Measurements from ENCODE around the gene ASPN.
"Not testable (repeated sequence)": the region's sequence is repeated elsewhere in the genome, so short reads cannot be mapped to it uniquely, and the experiment has no call there.

The ASPN gene

GRCh38 chr9:92414566-92414965 lies 67.7 kb downstream of the ASPN start:
- CTCF ChIA-PET = interaction anchor here (1.0 to 1.5 kb wide), 2 partner anchors 11 to 23 kb away, joined by 4 to 6 read pairs; no protein-coding TSS in a partner anchor
- DNase-seq (ENCODE audit: low read depth, low spot score) = no peak
- POLR2A ChIA-PET = no interaction called here
- no peak overlapping the region for H3K4me3 ChIP-seq (ENCODE audit: low read depth, low read length)
- no peak for TF ChIP-seq CTCF (IDR thresholded peaks at IDR 0.05; ENCODE audit: insufficient read depth, low read length, missing control alignments)

- H3K4me3 ChIP-seq (ENCODE audit: low read depth, low read length); DNase-seq (ENCODE audit: low read depth, low spot score); POLR2A ChIA-PET: not testable (repeated sequence)
- CTCF ChIA-PET = interaction anchor here (2.1 kb wide), 1 partner anchor 9 kb away, joined by 4 read pairs; no protein-coding TSS in a partner anchor
Observed at GRCh38 chr9:92411157-92411556, 71.1 kb downstream of the ASPN start.

GRCh38 chr9:92408747-92409478 lies 73.4 kb downstream of the ASPN start:
- ChIA-PET POLR2A (no interaction called here), CTCF (interaction anchor here (1.4 to 1.5 kb wide), 2 partner anchors 40 to 226 kb away, joined by 3 to 4 read pairs; no protein-coding TSS in a partner anchor)
- H3K4me3 ChIP-seq (ENCODE audit: low read depth, low read length) = no peak overlapping the region

GRCh38 chr9:92407818-92408217 lies 74.5 kb downstream of the ASPN start:
- DNase-seq (ENCODE audit: low read depth, low spot score) = no peak
- no peak overlapping the region for H3K4me3 ChIP-seq (ENCODE audit: low read depth, low read length)
- no peak for TF ChIP-seq CTCF (IDR thresholded peaks at IDR 0.05; ENCODE audit: insufficient read depth, low read length, missing control alignments)
- ChIA-PET POLR2A (no interaction called here), CTCF (interaction anchor here (0.9 to 1.0 kb wide), 2 partner anchors 21 to 226 kb away, joined by 3 to 4 read pairs; no protein-coding TSS in a partner anchor)

More at GRCh38 chr9:92408747-92409478, 73.4 kb downstream of the ASPN start:
- DNase-seq (ENCODE audit: low read depth, low spot score) = no peak
- no peak for TF ChIP-seq CTCF (IDR thresholded peaks at IDR 0.05; ENCODE audit: insufficient read depth, low read length, missing control alignments)

- ChIA-PET CTCF (no interaction called here), POLR2A (no interaction called here)
- DNase-seq (ENCODE audit: low read depth, low spot score) = no peak
- TF ChIP-seq CTCF (IDR thresholded peaks at IDR 0.05; ENCODE audit: insufficient read depth, low read length, missing control alignments) = no peak
- H3K4me3 ChIP-seq (ENCODE audit: low read depth, low read length) = no peak overlapping the region
Observed at GRCh38 chr9:92406477-92406876, 75.8 kb downstream of the ASPN start.
